ENCODE measurements around the gene LILRA5.

- TF ChIP-seq EP300 (IDR thresholded peaks at IDR 0.05) = no peak
- no peak for TF ChIP-seq CTCF (IDR thresholded peaks at IDR 0.05)
- no peak for TF ChIP-seq POLR2A (IDR thresholded peaks at IDR 0.05)
These were observed 3.8 kb upstream of the LILRA5 start for GRCh38 chr19:54316746-54317107.

Data from ovary (tissue), 3 donors.